ENCODE measurements around the gene ACOXL. TPM values are rescaled to one million over a fixed set of nuclear protein-coding genes. Genes with fewer than 3 reads are reported as not detected.

The ACOXL gene
- total RNA-seq, 1 experiment from 2014 or later = not detected

DNA sequence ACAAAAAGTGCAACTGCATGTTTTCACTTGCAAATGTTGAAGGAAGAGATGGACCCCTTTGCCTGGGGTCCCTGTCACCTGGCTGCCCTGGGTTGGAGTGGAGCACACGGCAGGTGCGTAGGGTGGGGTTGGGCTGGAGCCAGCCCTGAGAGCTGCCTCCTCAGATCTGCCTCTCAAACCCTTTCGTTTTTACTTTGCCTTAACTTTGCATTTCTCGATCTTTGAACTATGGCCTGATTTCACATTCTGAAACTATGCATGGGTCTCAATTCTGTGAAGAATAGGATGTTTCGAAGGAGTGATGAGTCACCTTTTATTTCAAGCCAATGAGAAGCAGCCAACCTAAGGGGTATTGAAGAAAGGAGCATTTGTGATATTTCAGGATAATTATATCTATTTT is 132.8 kb downstream of the ACOXL start:
- Histone ChIP-seq H3K27me3 (peaks cover 11% of the 10 kb centered on the region), H3K4me3 (no peak overlapping the region), H3K36me3 (no peaks in the 10 kb centered on the region), H3K9me3 (no peaks in the 10 kb centered on the region)
- no peak for DNase-seq

DNA sequence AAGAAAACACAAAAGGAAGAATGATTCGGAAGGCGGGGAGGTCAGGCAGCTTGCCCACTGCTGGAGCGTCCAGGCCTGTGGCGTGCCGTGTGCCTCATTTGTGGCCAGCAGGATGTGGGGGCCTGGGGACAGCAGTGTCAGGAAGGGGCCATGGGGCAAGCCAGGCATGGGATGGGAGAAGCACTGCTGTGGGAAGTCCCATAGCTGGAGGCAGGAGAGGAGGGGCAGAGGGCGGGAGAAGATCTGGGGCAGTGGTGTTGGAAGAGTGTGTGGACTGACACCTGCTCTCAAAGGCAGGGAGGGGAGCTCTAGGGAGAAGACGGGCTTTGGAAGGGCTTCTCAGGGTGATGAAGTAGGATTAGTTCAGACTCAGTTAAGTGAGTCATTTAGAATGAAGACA is 133.7 kb downstream of the ACOXL start:
- Histone ChIP-seq H3K4me3 (no peak overlapping the region), H3K9me3 (no peaks in the 10 kb centered on the region), H3K36me3 (no peaks in the 10 kb centered on the region), H3K27me3 (peaks cover 9% of the 10 kb centered on the region)
- DNase-seq = peak; percentile 5

DNA sequence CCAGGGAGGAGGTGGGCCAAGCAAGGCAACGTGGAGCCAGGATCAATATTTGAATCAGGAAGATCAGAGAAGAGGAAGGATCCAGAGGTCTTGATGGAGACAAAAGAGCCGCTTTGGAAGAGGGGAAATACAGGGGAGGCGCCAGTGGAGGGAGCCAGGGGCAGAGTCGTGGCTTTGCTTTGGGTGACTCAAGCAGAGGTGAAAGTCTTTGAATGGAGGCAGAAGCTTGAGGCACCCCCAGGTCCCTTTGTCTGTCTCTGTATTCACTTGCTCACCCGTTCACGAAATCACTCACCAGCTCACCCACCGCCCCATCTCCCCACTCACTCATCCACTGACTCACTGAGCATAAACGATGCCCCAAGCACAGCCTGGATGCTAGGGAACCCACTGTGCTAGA is 134.1 kb downstream of the ACOXL start:
- no peaks in the 10 kb centered on the region for H3K36me3 ChIP-seq
- H3K27me3 ChIP-seq = peaks cover 5% of the 10 kb centered on the region
- no peaks in the 10 kb centered on the region for H3K9me3 ChIP-seq
- no peak overlapping the region for H3K4me3 ChIP-seq
- peak; percentile 7 for DNase-seq

DNA sequence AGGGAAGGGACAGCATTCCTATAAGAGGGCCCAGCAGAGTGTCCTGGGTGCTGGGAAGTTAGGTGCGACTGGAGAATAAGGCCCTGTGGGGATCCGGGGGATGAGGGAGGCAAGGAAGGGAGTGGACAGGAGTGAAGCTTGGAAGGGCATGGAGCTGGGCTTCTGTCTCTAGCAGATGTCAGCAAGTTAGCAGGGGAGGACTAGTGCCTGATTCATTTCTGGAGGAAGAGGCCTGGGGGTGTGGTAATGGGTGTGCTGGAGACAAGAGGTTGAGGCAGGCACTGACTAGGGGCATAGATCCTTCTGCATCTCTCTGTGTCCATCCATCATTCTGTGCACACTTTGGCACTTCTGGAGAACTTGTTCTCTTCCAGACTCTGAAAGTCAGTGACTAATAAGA is 134.7 kb downstream of the ACOXL start:
- H3K9me3 ChIP-seq = no peaks in the 10 kb centered on the region
- H3K4me3 ChIP-seq = no peak overlapping the region
- no peak for DNase-seq
- H3K27me3 ChIP-seq = peaks cover 3% of the 10 kb centered on the region; the same call in 1 of the 2 replicates
- H3K36me3 ChIP-seq = no peaks in the 10 kb centered on the region

DNA sequence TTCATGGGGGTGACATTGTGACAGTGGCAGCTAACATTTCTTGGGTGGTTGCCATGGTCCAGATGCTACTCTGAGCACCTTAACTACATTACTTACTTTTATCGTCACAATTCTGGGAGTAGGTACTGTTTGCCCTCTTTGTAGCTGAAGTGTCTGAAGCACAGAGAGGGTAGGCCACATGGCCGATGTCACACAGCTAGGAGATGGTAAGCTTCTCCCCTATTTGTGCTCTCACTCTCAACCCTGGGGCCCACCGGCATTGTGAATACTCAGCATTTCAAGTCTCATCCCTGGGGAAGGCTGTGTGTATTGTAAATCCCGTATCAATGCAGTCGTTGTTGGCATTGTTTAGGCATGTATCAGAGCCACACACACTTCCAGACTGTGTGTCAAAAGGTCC is 136.6 kb downstream of the ACOXL start:
- no peak for DNase-seq
- no peaks in the 10 kb centered on the region for H3K9me3 ChIP-seq
- H3K4me3 ChIP-seq = no peak overlapping the region
- no peaks in the 10 kb centered on the region for H3K36me3 ChIP-seq
- no peaks in the 10 kb centered on the region for H3K27me3 ChIP-seq

DNA sequence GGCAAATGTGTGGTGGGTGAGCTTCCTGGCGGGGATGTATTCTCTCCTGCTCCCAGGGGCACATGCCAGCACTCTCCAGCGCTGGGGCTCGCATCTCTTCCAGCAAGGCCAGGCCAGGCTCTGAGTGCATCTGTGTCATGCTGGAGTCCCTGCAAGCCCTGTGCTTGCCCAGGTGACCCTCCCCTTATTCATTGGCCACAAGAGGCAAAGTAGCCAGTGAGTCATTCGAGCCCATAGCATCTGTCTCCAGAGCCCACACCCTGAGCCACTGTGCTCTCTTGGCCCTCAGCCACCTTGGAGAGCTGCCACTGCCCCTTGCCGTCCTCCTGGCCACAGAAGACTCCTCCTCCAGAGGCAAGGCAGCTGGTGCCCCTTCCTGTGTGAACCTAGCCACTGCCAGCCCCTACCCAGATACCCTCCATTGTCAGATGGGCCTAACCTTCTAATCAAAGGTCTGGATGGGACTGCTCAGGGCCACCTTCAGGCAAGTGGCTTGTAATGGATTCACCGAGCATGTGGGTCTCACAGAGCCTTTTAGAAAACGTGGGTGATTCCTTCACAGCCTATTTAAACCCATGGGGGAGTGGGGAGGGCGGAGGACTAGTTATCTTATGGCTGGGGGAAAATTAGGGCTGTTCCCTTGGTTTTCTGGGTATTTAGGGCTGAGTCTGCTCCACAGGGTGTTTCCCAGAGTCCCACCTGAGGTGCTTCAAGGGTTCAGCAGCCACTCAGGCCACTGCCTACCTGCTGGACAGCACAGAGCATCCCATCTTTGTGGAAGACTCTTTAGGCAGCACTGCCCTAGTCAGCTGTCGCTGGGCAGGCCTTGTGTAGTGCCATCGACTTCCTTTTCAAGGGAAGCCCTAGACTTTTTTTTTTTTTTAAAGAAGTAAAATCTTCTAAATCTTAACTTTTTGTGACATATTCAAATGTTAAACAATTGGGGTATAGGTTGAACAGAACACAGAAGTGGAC is 137.4 kb downstream of the ACOXL start:
- Histone ChIP-seq H3K4me3 (no peak overlapping the region), H3K36me3 (no peaks in the 10 kb centered on the region), H3K9me3 (no peaks in the 10 kb centered on the region), H3K27me3 (no peaks in the 10 kb centered on the region)
- peak; percentile 79 for DNase-seq

DNA sequence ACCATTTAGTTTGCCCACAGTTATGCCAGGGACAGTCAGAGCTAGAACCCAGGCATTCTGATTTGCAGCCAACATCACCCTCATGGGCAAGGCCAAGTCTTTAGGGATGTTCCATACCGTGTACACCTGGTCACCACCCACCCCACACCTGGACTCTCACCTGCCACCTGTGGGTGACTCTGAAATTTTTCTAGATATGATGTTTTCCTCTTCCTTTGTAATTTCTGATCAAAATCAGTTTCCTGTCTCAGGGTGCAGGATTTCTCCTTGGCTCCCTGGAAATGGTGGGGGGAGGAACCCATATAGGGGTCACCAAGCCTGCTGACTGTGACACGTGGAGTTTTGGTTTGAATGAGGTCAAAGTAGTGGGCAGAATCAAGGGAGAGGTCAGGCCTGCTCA is 138.2 kb downstream of the ACOXL start:
- DNase-seq = no peak
- Histone ChIP-seq H3K27me3 (no peaks in the 10 kb centered on the region), H3K9me3 (no peaks in the 10 kb centered on the region), H3K4me3 (no peak overlapping the region), H3K36me3 (no peaks in the 10 kb centered on the region)

DNA sequence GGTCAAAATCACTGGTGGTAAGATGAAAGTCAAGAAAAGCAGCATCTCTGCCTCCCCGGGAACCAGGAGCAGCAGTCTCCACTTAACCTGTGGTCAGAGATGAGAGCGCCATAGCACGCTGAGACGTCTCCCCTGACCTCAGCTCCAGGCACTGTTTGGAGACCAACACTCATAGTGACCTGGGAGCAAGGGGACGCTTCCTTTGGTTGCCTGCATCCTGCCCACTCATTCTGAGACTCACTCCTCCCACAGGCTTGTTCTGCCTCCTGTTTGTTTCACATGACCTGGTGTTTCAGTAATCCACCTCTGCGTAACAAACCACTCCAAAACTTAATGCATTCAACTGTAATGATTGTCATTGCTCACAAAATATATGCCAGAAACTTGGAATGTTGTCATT is 139.3 kb downstream of the ACOXL start:
- no peaks in the 10 kb centered on the region for H3K9me3 ChIP-seq
- H3K4me3 ChIP-seq = no peak overlapping the region
- H3K27me3 ChIP-seq = no peaks in the 10 kb centered on the region

DNA sequence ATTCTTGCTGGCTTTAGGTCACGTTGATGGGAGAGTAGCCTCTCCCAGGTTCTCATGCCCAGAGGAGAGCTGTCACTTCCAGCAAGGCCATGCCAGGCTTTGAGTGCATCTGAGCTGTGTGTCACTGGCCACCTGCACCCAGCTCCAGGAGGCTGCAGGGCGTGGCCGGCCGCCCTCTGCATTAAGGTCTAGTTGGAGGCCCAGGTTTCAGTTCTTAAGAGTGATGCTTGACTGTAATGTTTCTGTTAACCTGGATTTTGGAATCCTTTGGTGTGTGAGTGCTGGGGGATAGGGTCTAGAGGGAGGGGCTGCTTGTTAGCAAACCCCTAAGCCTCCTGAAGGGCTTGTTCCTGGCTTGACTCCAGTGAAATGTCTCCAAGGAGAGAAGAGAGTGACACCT is 140.1 kb downstream of the ACOXL start:
- no peaks in the 10 kb centered on the region for H3K36me3 ChIP-seq
- no peaks in the 10 kb centered on the region for H3K27me3 ChIP-seq
- H3K9me3 ChIP-seq = no peaks in the 10 kb centered on the region
- no peak for DNase-seq
- H3K4me3 ChIP-seq = no peak overlapping the region

More for the DNA sequence above, 139.3 kb downstream of the ACOXL start:
- H3K36me3 ChIP-seq = no peaks in the 10 kb centered on the region
- DNase-seq = no peak

DNA sequence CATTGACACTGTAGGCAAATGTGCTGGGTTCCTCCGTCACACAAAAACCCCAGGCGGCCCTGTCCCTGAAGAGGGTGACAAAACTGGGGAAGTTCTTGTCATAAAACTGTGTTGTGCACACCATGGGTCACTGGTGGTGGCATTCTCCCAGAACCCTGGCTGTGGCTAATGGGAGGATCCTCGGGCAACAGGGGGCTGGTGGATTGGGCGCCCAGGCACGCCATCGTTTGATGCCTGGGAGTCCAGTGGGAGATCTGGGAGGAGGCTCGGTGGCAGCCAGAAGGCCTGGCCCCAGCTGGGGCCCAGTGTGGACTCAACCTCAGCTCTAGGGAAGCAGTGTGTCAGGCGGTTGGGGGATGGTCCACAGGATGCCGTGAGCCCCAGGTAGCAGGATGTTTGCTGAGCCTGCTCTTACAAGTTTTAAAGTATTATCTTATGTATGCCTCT is 140.7 kb downstream of the ACOXL start:
- no peak for DNase-seq
- no peaks in the 10 kb centered on the region for H3K36me3 ChIP-seq
- no peak overlapping the region for H3K4me3 ChIP-seq

DNA sequence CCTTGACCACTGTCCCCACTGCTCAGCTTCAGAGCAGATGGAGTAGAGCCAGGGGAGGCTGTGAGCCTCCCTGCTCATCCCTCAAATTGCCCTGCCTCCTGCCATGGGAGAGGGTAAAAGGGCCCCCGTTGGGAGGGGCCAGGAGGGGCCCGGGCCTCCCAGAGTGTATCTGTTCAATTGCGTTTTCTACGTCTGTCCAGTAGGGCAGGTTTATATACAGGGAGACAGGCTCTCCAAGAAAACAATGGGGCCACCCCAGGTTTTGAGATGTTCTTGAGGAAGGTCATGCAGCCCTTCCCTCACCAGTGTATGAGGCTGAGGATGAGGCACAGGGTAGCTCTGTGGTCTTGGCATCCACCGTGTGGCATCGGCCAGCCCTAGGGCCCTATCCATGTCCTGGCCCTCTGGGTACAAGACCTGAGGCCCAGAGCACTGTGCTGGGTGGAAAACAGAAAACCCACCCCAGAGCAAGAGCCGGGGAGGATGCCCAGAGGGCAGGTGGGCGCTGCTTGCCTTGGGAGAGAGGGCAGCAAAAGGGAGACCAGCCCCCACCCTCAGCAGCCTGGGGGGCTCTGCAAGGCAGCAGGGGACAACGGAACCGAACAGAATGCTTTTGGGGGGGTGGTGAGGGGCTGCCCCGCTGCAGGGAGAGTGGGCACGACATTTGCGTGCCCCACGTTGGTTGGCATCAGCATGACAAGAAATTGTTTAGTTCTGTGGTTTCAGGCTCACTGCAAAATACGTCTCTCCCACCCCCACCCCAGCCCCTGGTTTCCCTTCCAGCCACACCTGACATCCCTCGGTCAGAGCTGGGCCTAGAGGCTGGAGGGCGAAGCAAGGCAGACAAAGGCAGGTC is 141.5 kb downstream of the ACOXL start:
- no peaks in the 10 kb centered on the region for H3K27me3 ChIP-seq

More for the DNA sequence above, 140.7 kb downstream of the ACOXL start:
- H3K9me3 ChIP-seq = no peaks in the 10 kb centered on the region
- H3K27me3 ChIP-seq = no peaks in the 10 kb centered on the region

DNA sequence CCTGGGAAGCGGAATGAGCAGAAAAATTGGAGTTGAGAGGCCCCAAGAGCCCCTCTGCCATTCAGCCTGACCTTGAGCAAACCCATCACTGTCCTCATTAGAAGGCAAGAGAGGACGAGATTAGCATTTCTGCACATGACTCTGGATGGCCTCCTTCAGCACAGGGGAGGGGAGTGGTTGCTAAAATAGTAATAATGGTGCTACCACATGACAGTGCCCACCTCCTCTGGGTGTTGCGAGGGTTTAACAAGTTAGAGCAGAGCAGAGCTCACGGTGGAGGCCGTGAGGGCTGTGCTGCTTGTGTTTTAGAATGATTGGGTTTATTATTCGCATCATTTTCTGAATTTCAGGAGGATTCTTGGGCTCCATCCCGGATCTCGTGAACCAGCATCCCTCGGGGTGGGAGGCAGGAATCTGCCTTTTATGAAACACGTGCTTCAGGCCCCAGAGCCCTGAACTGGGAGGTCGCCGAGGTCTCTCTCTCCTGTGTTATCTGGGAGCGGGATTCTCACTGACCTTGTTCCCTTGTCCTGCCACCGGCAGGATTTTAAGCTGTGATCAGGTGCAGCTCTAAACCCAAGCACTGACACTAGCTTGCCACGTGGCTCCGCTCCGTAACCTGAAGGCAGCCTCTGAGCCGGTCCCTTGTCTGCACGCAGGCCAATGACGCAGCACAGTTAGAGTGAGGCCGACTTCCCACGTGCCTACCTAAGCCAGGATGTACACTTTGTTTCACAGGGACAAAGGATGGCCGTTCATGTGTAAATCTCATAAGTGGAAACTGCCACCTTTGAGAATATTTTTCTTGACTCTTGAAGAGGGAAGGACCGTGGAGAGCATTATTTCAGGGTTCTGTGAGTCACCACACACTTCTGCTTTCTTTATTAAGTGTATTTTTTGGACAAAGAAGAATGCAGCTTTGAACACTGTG is 142.3 kb downstream of the ACOXL start:
- Histone ChIP-seq H3K27me3 (no peaks in the 10 kb centered on the region), H3K9me3 (no peaks in the 10 kb centered on the region), H3K36me3 (no peaks in the 10 kb centered on the region), H3K4me3 (no peak overlapping the region)
- DNase-seq = no peak

More for the DNA sequence above, 141.5 kb downstream of the ACOXL start:
- no peaks in the 10 kb centered on the region for H3K36me3 ChIP-seq
- no peak overlapping the region for H3K4me3 ChIP-seq
- no peak for DNase-seq
- no peaks in the 10 kb centered on the region for H3K9me3 ChIP-seq

DNA sequence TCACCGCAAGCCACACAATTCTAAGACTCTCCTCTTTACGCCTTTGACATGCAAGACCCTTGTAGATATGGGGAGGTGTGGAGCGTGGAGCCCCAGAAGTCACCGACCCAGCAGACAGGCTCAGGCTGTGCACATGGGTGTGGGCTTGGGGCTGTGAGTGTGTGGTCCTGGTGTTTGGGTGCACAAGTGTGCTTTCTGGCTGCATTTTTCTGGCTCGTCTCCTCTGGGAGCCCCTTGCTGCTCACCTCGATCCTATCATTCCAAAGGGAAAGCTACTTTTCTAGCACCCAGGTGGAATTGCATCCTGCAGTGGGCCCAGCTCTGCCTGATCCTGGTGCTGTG is 143.0 kb downstream of the ACOXL start:
- Histone ChIP-seq H3K27me3 (no peaks in the 10 kb centered on the region), H3K4me3 (no peak overlapping the region), H3K9me3 (no peaks in the 10 kb centered on the region), H3K36me3 (no peaks in the 10 kb centered on the region)
- DNase-seq = no peak

DNA sequence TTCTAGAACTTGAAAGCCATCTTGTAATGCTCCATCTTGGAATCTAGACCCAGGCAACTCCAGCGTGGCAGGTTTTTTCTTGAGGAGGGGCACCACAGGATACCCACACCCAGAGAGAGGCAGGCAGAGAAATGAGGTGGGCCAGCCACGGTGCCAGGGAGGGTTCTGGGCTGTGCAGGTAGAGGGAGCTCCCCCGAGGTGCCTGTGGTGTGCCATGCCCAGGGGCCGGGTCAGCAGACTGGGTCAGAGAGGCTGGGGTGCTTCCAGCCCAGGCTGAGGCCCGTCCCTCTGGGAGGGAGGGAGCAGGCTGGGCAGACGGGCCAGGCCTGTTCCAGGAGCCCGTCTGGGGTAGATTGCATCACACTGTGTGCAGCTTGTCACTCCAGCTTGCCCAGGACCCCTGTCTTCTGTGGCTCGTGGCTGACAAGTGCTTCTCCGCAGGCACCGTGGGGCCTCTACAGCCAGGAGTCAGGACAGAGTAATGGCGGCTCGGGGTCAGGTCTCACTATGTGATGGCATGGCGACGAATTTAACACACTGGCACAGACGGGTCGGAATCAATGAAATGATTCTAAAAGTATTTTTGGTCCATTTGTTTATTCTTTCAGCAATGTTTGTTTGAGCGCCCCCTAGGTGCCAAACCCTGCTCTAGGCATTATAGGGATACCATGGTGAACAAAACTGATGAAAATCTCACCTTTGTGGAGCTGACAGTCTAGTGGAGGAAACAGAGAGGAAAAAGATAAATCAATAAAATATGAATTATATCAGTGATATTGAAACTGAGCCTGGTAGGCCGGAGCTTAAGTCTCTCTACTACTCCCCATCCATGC is 144.0 kb downstream of the ACOXL start:
- Histone ChIP-seq H3K36me3 (no peaks in the 10 kb centered on the region), H3K9me3 (no peaks in the 10 kb centered on the region), H3K4me3 (no peak overlapping the region), H3K27me3 (peaks cover 2% of the 10 kb centered on the region; the same call in 1 of the 2 replicates)
- no peak for DNase-seq

DNA sequence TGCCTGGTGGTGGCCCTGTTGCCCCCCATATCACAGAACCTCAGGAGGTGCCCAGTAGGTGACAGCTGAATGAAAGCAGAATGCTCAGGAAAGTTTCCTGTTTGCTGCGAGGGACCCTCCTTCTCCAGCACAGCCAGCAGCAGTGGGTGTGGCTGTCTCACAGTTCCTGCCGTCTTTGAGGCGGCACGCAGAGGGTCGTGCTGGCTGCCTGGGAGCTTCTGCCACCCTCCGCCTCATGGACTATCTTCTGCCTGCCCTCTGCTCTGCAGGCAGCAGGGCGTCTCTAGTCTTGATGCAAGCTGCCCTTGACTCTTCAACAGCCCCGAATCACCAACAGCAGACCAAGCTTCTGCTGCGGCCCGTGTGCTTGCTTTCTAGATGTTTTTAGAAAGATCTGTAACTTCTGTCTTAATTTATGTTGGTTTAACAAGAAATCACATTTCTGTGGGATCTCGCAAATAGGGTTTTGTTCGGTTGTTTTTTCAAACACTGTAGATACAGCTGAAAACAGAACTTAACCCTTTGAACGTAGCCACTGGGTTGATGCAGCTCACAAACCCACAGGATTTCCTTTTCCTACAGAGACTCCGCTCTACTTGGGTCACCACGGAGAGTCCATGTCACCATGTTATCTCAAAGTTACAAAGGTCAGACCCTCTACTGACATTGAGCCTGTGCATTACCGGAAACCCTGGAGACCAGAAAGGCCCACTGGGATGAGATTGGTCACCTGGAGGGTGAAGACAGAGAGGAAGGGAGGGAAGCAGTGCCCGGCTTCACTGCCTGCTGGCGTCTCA is 144.9 kb downstream of the ACOXL start:
- Histone ChIP-seq H3K9me3 (no peaks in the 10 kb centered on the region), H3K27me3 (peaks cover 3% of the 10 kb centered on the region), H3K4me3 (no peak overlapping the region), H3K36me3 (no peaks in the 10 kb centered on the region)
- no peak for DNase-seq
